Measurements from ENCODE around the gene C7.

C7 gene

DNA sequence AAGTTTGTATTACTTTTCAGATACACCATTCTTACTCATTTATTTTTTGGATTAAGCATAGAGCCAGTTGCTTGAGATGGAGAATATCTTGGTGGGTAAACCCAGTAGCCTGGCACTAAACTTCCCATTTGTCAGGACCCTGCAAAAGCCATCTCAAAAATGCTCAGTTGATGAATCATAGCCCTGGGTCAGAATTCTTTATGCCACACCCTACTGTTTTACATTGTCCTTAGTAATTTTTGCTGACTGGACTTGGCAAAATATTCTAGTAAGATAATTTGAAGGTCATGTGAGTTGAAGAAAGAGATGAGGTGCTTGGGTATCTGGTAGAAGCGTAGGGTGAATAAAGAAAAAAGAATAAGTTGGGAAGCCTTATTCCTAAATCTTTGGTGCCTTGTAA, 50.7 kb downstream of the C7 start:
- intact Hi-C loops (cut with DNase I; ENCODE audit: low total_unique reads): no loop called here
- H3K27ac ChIP-seq: no peak overlapping the region
- peaks cover 0 to 7% (median 0%) of the 10 kb centered on the region in 3 donors for H3K36me3 ChIP-seq
- no peaks in the 10 kb centered on the region for H3K4me1 ChIP-seq
- TF ChIP-seq, protein P1, sequence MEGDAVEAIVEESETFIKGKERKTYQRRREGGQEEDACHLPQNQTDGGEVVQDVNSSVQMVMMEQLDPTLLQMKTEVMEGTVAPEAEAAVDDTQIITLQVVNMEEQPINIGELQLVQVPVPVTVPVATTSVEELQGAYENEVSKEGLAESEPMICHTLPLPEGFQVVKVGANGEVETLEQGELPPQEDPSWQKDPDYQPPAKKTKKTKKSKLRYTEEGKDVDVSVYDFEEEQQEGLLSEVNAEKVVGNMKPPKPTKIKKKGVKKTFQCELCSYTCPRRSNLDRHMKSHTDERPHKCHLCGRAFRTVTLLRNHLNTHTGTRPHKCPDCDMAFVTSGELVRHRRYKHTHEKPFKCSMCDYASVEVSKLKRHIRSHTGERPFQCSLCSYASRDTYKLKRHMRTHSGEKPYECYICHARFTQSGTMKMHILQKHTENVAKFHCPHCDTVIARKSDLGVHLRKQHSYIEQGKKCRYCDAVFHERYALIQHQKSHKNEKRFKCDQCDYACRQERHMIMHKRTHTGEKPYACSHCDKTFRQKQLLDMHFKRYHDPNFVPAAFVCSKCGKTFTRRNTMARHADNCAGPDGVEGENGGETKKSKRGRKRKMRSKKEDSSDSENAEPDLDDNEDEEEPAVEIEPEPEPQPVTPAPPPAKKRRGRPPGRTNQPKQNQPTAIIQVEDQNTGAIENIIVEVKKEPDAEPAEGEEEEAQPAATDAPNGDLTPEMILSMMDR (IDR thresholded peaks at IDR 0.05): no peak
- H3K9me3 ChIP-seq: peaks cover 0 to 8% (median 6%) of the 10 kb centered on the region in 3 donors
- DNase-seq: no peak
- no peak overlapping the region for H3K4me3 ChIP-seq
- no peaks in the 10 kb centered on the region for H3K27me3 ChIP-seq

GRCh38 chr5:40962207-40962955, 53.1 kb downstream of the C7 start:
- H3K9me3 ChIP-seq: peaks cover 0 to 9% (median 6%) of the 10 kb centered on the region in 3 donors
- no peak for DNase-seq
- H3K27ac ChIP-seq: no peak overlapping the region
- TF ChIP-seq, protein P1 (IDR thresholded peaks at IDR 0.05): no peak
- H3K4me3 ChIP-seq: no peak overlapping the region
- intact Hi-C loops (cut with DNase I; ENCODE audit: low total_unique reads): no loop called here
- H3K27me3 ChIP-seq: no peaks in the 10 kb centered on the region
- peaks cover 0 to 7% (median 0%) of the 10 kb centered on the region in 3 donors for H3K36me3 ChIP-seq
- H3K4me1 ChIP-seq: no peaks in the 10 kb centered on the region

DNA sequence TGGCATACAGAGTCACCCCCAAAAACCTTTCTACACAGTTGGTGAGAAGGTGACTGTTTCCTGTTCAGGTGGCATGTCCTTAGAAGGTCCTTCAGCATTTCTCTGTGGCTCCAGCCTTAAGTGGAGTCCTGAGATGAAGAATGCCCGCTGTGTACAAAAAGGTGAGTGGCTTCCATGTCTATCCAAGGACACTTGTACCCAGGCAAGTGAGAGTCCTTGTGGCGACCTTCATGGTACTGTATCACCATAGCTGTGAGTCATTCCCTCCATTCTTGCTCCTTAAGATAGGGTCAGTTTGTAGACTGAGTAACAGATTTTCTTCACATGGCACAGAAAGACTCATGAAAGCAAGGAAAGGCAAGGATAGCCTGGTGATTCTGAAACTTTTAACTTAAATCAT, 63.1 kb downstream of the C7 start:
- peaks cover 0 to 3% (median 0%) of the 10 kb centered on the region in 3 donors for H3K9me3 ChIP-seq

GRCh38 chr5:40973364-40974004, 64.2 kb downstream of the C7 start:
- no peaks in the 10 kb centered on the region for H3K4me1 ChIP-seq
- H3K9me3 ChIP-seq: no peaks in the 10 kb centered on the region
- intact Hi-C loops (cut with DNase I; ENCODE audit: low total_unique reads): no loop called here
- TF ChIP-seq, protein P1 (IDR thresholded peaks at IDR 0.05): no peak
- no peaks in the 10 kb centered on the region for H3K27me3 ChIP-seq
- no peak overlapping the region for H3K27ac ChIP-seq
- H3K4me3 ChIP-seq: no peak overlapping the region
- no peaks in the 10 kb centered on the region for H3K36me3 ChIP-seq
- no peak for DNase-seq

More for the DNA sequence above, 63.1 kb downstream of the C7 start:
- intact Hi-C loops (cut with DNase I; ENCODE audit: low total_unique reads): no loop called here
- TF ChIP-seq, protein P1 (IDR thresholded peaks at IDR 0.05): no peak
- Histone ChIP-seq H3K4me3 (no peak overlapping the region), H3K36me3 (no peaks in the 10 kb centered on the region), H3K27ac (no peak overlapping the region), H3K4me1 (no peaks in the 10 kb centered on the region), H3K27me3 (no peaks in the 10 kb centered on the region)
- DNase-seq: no peak

DNA sequence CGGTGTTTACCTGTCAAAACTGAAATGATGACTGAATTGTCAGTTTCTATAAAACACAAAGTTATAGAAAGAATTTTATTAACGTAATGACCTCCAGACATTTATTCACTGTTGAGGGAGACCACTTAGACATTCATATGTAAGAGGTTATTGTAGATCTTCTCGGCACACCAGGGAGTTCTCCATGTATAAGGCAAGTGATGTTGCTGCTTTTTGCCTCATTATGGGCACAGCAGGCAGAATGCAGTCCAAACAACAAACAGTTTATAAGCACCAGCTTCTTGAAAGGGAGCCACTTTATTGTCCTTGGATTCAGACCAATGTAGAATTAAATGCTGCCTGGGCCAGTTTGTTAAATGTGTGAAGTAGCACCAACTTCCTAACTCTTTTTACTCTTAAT, 66.7 kb downstream of the C7 start:
- TF ChIP-seq, protein P1 (IDR thresholded peaks at IDR 0.05): no peak
- no peak for DNase-seq
- Histone ChIP-seq H3K27me3 (no peaks in the 10 kb centered on the region), H3K9me3 (no peaks in the 10 kb centered on the region), H3K36me3 (no peaks in the 10 kb centered on the region), H3K4me1 (no peaks in the 10 kb centered on the region), H3K4me3 (no peak overlapping the region), H3K27ac (no peak overlapping the region)
- intact Hi-C loops (cut with DNase I; ENCODE audit: low total_unique reads): no loop called here
